Bronchial epithelial cell (primary cell): ENCODE measurements around the gene DOCK9. TPM values are rescaled to one million over a fixed set of nuclear protein-coding genes. Genes with fewer than 3 reads are reported as not detected.

ENCODE experiments used
- DNase-seq: peaks from one replicate; pipeline ENCODE4 v3.0.0-alpha.2; 2010; ENCODE audit warnings: low read depth
- FAIRE-seq: peaks from 2 replicates; lab custom pipeline; 2011; peaks lifted over from hg19 to GRCh38; lab: Jason Lieb, UNC
- H3K27me3 ChIP-seq: 2 replicates; pipeline ENCODE4 v1.5.1; 2011; ENCODE audit warnings: low read length; ENCODE audit not compliant: control insufficient read depth, insufficient read depth
- H3K36me3 ChIP-seq: 2 replicates; pipeline ENCODE4 v1.5.1; 2011; ENCODE audit warnings: low read length; ENCODE audit not compliant: control insufficient read depth, insufficient read depth
- H3K4me3 ChIP-seq: 2 replicates; pipeline ENCODE4 v1.5.1; 2011; ENCODE audit warnings: mild to moderate bottlenecking, low read depth, low read length, control low read depth
- CTCF ChIP-seq: IDR thresholded peaks from 2 replicates; pipeline ENCODE4 v1.5.1; 2011; ENCODE audit warnings: mild to moderate bottlenecking, moderate library complexity, low read length, control low read depth, inconsistent platforms; ENCODE audit not compliant: insufficient read depth, severe bottlenecking
- total RNA-seq: library from RNA; depleted of rRNA; stranded (reverse); fragments of >200 nt; gene quantifications from 2 replicates; pipeline ENCODE4 v1.2.1, GENCODE V29; 2014

The DOCK9 gene
- total RNA-seq, 1 donor from 2014 or later, result 72.9 TPM

GRCh38 chr13:98976941-98977340, 923 bp downstream of the DOCK9 start:
- no peak overlapping the region for H3K4me3 ChIP-seq
- TF ChIP-seq CTCF, result no peak
- no peak for FAIRE-seq

GRCh38 chr13:98976338-98976737, 1.5 kb downstream of the DOCK9 start:
- no peaks in the 10 kb centered on the region for H3K36me3 ChIP-seq
- no peak for DNase-seq
- no peak for FAIRE-seq
- TF ChIP-seq CTCF, result no peak
- no peak overlapping the region for H3K4me3 ChIP-seq
- H3K27me3 ChIP-seq, result no peaks in the 10 kb centered on the region

More at GRCh38 chr13:98976941-98977340, 923 bp downstream of the DOCK9 start:
- no peaks in the 10 kb centered on the region for H3K27me3 ChIP-seq
- no peak for DNase-seq
- no peaks in the 10 kb centered on the region for H3K36me3 ChIP-seq

DNA sequence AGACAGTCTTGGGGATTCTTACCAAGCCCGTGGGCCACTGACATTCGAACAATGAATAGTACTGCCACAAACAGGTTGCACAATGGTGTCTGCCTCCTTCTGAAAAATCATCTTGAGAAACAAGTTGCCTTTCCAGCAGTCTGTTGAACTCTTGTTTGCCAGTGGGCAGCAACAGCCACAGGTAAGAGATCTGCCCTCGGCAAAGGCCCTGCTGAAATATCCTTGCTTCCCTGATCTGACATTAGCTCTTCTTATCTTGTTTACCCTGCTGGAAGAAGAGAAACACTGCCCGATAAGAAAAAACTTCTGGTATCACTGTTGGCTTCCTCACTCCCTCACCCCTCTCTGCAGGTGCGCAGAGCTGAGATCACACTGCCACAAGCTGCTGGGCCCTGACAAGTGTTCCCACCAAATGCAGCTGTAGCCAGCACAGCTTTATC, 2.0 kb downstream of the DOCK9 start:
- FAIRE-seq (no peak), DNase-seq (no peak)
- Histone ChIP-seq H3K36me3 (no peaks in the 10 kb centered on the region), H3K4me3 (no peak overlapping the region), H3K27me3 (no peaks in the 10 kb centered on the region)
- TF ChIP-seq CTCF, result no peak

- TF ChIP-seq CTCF, result no peak
Observed at GRCh38 chr13:98974053-98974452, 3.8 kb downstream of the DOCK9 start.

DNA sequence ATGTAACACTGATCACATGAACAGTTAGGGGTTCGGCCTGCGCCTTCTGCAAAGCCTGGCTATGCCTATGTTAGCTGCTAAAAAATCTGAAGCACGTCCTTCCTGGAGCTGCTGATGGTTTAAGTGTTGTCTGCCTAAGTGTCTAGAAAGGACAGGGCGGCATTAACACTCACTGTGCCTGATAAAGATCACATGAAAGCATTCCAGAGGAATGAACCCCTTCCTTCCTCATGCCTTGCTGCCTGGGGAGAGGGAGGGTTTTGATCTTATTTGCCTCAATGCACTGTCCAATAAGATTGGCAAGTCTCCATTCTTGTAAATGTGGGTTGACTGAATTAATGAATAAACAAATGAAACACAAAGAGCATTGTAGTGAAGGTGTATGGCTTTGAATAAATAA, 5.2 kb downstream of the DOCK9 start:
- H3K36me3 ChIP-seq, result no peaks in the 10 kb centered on the region
- no peak for FAIRE-seq
- TF ChIP-seq CTCF, result no peak
- H3K27me3 ChIP-seq, result no peaks in the 10 kb centered on the region
- DNase-seq, result peak; percentile 69
- no peak overlapping the region for H3K4me3 ChIP-seq

More at GRCh38 chr13:98974053-98974452, 3.8 kb downstream of the DOCK9 start:
- Histone ChIP-seq H3K27me3 (no peaks in the 10 kb centered on the region), H3K4me3 (no peak overlapping the region), H3K36me3 (no peaks in the 10 kb centered on the region)
- FAIRE-seq, result no peak
- no peak for DNase-seq

DNA sequence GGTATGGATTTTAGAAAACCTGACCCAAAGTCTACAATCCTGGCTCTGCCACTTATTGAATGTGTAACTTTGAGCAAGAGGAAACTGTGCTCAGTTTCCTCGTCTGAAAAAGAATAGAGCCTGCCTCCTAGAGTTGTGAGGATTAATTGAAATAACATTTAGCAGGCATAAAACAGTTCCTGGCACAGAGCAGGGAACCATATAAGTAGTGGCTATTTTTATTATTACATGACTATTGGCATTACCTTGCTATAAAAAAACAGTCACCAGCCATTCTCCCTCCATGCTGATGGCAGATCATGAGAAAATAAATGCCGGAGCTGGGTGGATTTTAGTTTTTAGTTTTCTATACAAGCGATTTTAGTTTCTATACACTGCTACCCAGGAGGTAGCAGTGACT, 5.8 kb downstream of the DOCK9 start:
- FAIRE-seq (no peak), DNase-seq (no peak)
- no peaks in the 10 kb centered on the region for H3K27me3 ChIP-seq
- H3K36me3 ChIP-seq, result no peaks in the 10 kb centered on the region
- H3K4me3 ChIP-seq, result no peak overlapping the region
- no peak for TF ChIP-seq CTCF
